Progenitor cell of endocrine pancreas (in vitro differentiated cells): ENCODE data around the gene CRTAC1. TPM values are rescaled to one million over a fixed set of nuclear protein-coding genes. Genes with fewer than 3 reads are reported as not detected.
A peak's percentile ranks its signal among the peaks of the same experiment; 100 is the strongest.

Source experiments
- DNase-seq: peaks from one replicate; pipeline ENCODE4 v3.0.0; 2021; ENCODE audit warnings: low spot score; ENCODE audit not compliant: unreplicated experiment
- H3K27ac Mint-ChIP-seq: 2 replicates; pipeline ENCODE4 v1.8.0; 2021; ENCODE audit warnings: mild to moderate bottlenecking, moderate library complexity, mixed read lengths
- H3K27me3 Mint-ChIP-seq: 2 replicates; pipeline ENCODE4 v1.8.0; 2021; ENCODE audit warnings: mixed read lengths
- H3K36me3 Mint-ChIP-seq: 2 replicates; pipeline ENCODE4 v1.8.0; 2022; ENCODE audit warnings: mixed read lengths; ENCODE audit not compliant: insufficient read depth
- H3K4me1 Mint-ChIP-seq: 2 replicates; pipeline ENCODE4 v1.8.0; 2021; ENCODE audit warnings: low read depth, mixed read lengths
- H3K4me3 Mint-ChIP-seq: 2 replicates; pipeline ENCODE4 v1.8.0; 2021; ENCODE audit warnings: low read depth, mild to moderate bottlenecking, moderate library complexity, mixed read lengths
- H3K9me3 Mint-ChIP-seq: 2 replicates; pipeline ENCODE4 v1.8.0; 2021; ENCODE audit warnings: low read depth, mixed read lengths
- CTCF ChIP-seq: fragments of 200-600 bp; sonication (generic); IDR thresholded peaks from one replicate; pipeline ENCODE4 v1.5.0; 2021; ENCODE audit warnings: antibody characterized with exemption, mild to moderate bottlenecking; ENCODE audit not compliant: unreplicated experiment
- total RNA-seq: library from RNA; stranded (reverse); gene quantifications from 2 replicates; pipeline ENCODE4 v1.2.1, GENCODE V29; 2021

Gene CRTAC1
- total RNA-seq, 1 donor from 2014 or later, result 4.6 TPM

- no peaks in the 10 kb centered on the region for H3K36me3 Mint-ChIP-seq
- H3K4me3 Mint-ChIP-seq, result no peak overlapping the region
- no peak for DNase-seq
- peaks cover 65% of the 10 kb centered on the region for H3K27me3 Mint-ChIP-seq
- no peak overlapping the region for H3K27ac Mint-ChIP-seq
- TF ChIP-seq CTCF, result no peak
- H3K9me3 Mint-ChIP-seq, result no peaks in the 10 kb centered on the region
- peaks cover 6% of the 10 kb centered on the region for H3K4me1 Mint-ChIP-seq
Observed at GRCh38 chr10:98039690-98040381, 9.4 kb upstream of the CRTAC1 start.

- DNase-seq, result no peak
- Mint-ChIP-seq H3K36me3 (no peaks in the 10 kb centered on the region), H3K4me1 (peaks cover 6% of the 10 kb centered on the region), H3K4me3 (no peak overlapping the region), H3K27ac (no peak overlapping the region), H3K27me3 (peaks cover 66% of the 10 kb centered on the region), H3K9me3 (no peaks in the 10 kb centered on the region)
- TF ChIP-seq CTCF, result no peak
Observed at GRCh38 chr10:98038288-98038687, 7.9 kb upstream of the CRTAC1 start.

GRCh38 chr10:98035599-98035998, 5.2 kb upstream of the CRTAC1 start:
- Mint-ChIP-seq H3K9me3 (no peaks in the 10 kb centered on the region), H3K4me3 (no peak overlapping the region), H3K36me3 (no peaks in the 10 kb centered on the region), H3K27ac (no peak overlapping the region), H3K4me1 (peaks cover 6% of the 10 kb centered on the region), H3K27me3 (peaks cover 71% of the 10 kb centered on the region)
- no peak for DNase-seq
- TF ChIP-seq CTCF, result no peak

GRCh38 chr10:98033515-98033914, 3.1 kb upstream of the CRTAC1 start:
- Mint-ChIP-seq H3K27ac (no peak overlapping the region), H3K4me1 (peaks cover 5% of the 10 kb centered on the region), H3K4me3 (no peak overlapping the region), H3K9me3 (no peaks in the 10 kb centered on the region), H3K27me3 (peaks cover 79% of the 10 kb centered on the region), H3K36me3 (no peaks in the 10 kb centered on the region)
- TF ChIP-seq CTCF, result no peak
- no peak for DNase-seq

GRCh38 chr10:98031440-98031839, 1.0 kb upstream of the CRTAC1 start:
- peaks cover 82% of the 10 kb centered on the region for H3K27me3 Mint-ChIP-seq
- H3K36me3 Mint-ChIP-seq, result no peaks in the 10 kb centered on the region
- peaks cover 3% of the 10 kb centered on the region for H3K4me1 Mint-ChIP-seq
- DNase-seq, result no peak
- no peak overlapping the region for H3K27ac Mint-ChIP-seq
- no peak for TF ChIP-seq CTCF
- H3K4me3 Mint-ChIP-seq, result peak overlapping the region; percentile 11
- H3K9me3 Mint-ChIP-seq, result no peaks in the 10 kb centered on the region
